Vagina (tissue), 2 donors: Measurements from ENCODE around the gene RAB7B. TPM values are rescaled to one million over a fixed set of nuclear protein-coding genes. Genes with fewer than 3 reads are reported as not detected.
"Not testable (repeated sequence)": the region's sequence is repeated elsewhere in the genome, so short reads cannot be mapped to it uniquely, and the experiment has no call there.

Experiments used
- DNase-seq, 2 donors: peaks; one replicate each; pipeline ENCODE4 v3.0.0-alpha.2; 2017; ENCODE audit errors: extremely low spot score in 2 of 2
- H3K27ac ChIP-seq: fragments of 200-600 bp; sonication (generic); one replicate; pipeline ENCODE4 v1.5.1; 2019
- H3K27me3 ChIP-seq: fragments of 200-600 bp; sonication (generic); one replicate; pipeline ENCODE4 v1.5.1; 2019
- H3K36me3 ChIP-seq, 2 donors: fragments of 200-600 bp; sonication (generic); one replicate each; pipeline ENCODE4 v1.5.1; 2017 to 2019
- H3K4me1 ChIP-seq: fragments of 200-600 bp; sonication (generic); one replicate; pipeline ENCODE4 v1.5.1; 2019
- H3K4me3 ChIP-seq, 2 donors: fragments of 200-600 bp; sonication (generic); 1 replicate in 1 of 2; 2 replicates in 1 of 2; pipeline ENCODE4 v1.5.1; 2016 to 2019
- H3K9me3 ChIP-seq: fragments of 200-600 bp; sonication (generic); one replicate; pipeline ENCODE4 v1.5.1; 2019
- CTCF ChIP-seq, 3 experiments: fragments of 450-650 bp in 2 of 3; fragments of 200-600 bp in 1 of 3; sonication (generic) in 1 of 3; IDR thresholded peaks; one replicate each; pipeline ENCODE4 v1.5.1; 2017 to 2019; ENCODE audit warnings: antibody characterized with exemption in 3 of 3, mild to moderate bottlenecking in 2 of 3, moderate library complexity in 2 of 3
- POLR2A ChIP-seq, 2 donors: fragments of 450-650 bp; IDR thresholded peaks; one replicate each; pipeline ENCODE4 v1.6.1; 2017; ENCODE audit warnings: antibody characterized with exemption in 2 of 2, mild to moderate bottlenecking in 2 of 2, moderate library complexity in 2 of 2
- POLR2AphosphoS5 ChIP-seq, 2 donors: sonication (generic); formaldehyde crosslinking; IDR thresholded peaks; one replicate each; pipeline ENCODE4 v1.9.0; 2017; ENCODE audit warnings: antibody characterized with exemption in 2 of 2, mild to moderate bottlenecking in 2 of 2, low read depth in 1 of 2; ENCODE audit not compliant: insufficient read depth in 1 of 2
- intact Hi-C: fragments of 100-400 bp; cut with DNase I; formaldehyde crosslinking; loops from one replicate; pipeline ENCODE4 v1.15.1; 2023
- total RNA-seq: library from RNA; depleted of rRNA; stranded (reverse); fragments of >200 nt; gene quantifications from one replicate; pipeline ENCODE4 v1.2.3, GENCODE V29; 2016

RAB7B gene
- total RNA-seq, 1 donor from 2014 or later = 6.1 TPM

GRCh38 chr1:206002160-206002559, 1.0 kb downstream of the RAB7B start:
- peak; percentile 86 to 88 for DNase-seq
- Histone ChIP-seq H3K27ac (peak overlapping the region; percentile 89), H3K4me1 (peaks cover 69% of the 10 kb centered on the region), H3K4me3 (peak overlapping the region; percentile 44 to 46), H3K27me3 (no peaks in the 10 kb centered on the region), H3K9me3 (no peaks in the 10 kb centered on the region), H3K36me3 (no peaks in the 10 kb centered on the region)
- no peak for TF ChIP-seq POLR2A (IDR thresholded peaks at IDR 0.05)
- no peak for TF ChIP-seq CTCF (IDR thresholded peaks at IDR 0.05)
- TF ChIP-seq POLR2AphosphoS5 (IDR thresholded peaks at IDR 0.05; ENCODE audit: insufficient read depth in 1 of 2, low read depth in 1 of 2) = peak in 1 of 2 donors; percentile 8
- intact Hi-C loops = no loop called here

DNA sequence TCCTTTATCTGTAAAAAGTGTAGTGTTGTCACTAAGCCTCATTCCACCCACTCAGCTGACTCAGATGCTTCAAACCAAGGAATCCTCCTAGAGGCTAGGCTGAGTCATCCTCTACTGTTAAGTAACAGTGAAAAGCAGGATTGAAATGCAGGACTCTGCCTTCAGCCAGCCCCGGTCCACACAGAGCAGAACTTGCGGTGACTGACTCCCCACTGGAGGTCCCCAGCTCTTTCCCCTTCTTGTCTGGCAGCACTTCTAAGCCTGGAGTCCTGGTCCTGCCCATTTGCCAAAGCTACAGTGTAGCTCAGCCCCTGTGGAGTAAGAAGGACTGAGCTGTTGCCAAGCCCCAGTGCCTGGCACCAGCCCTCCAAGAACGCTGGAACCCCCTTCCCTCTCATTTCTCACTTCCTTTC, 1.7 kb downstream of the RAB7B start:
- no peak for TF ChIP-seq POLR2A (IDR thresholded peaks at IDR 0.05)
- TF ChIP-seq CTCF (IDR thresholded peaks at IDR 0.05) = no peak
- peak; percentile 35 to 78 for TF ChIP-seq POLR2AphosphoS5 (IDR thresholded peaks at IDR 0.05; ENCODE audit: insufficient read depth in 1 of 2, low read depth in 1 of 2)
- H3K9me3 ChIP-seq = no peaks in the 10 kb centered on the region
- peak overlapping the region; percentile 89 for H3K27ac ChIP-seq
- peak; percentile 89 to 93 for DNase-seq
- intact Hi-C loops = no loop called here
- peaks cover 69% of the 10 kb centered on the region for H3K4me1 ChIP-seq
- H3K36me3 ChIP-seq = no peaks in the 10 kb centered on the region
- no peaks in the 10 kb centered on the region for H3K27me3 ChIP-seq
- peak overlapping the region; percentile 44 to 46 for H3K4me3 ChIP-seq

- Histone ChIP-seq H3K9me3 (no peaks in the 10 kb centered on the region), H3K27ac (peak overlapping the region; percentile 79), H3K36me3 (no peaks in the 10 kb centered on the region), H3K4me3 (no peak overlapping the region), H3K4me1 (peaks cover 69% of the 10 kb centered on the region), H3K27me3 (no peaks in the 10 kb centered on the region)
- intact Hi-C loops = no loop called here
- TF ChIP-seq CTCF (IDR thresholded peaks at IDR 0.05) (no peak), POLR2A (IDR thresholded peaks at IDR 0.05) (no peak), POLR2AphosphoS5 (IDR thresholded peaks at IDR 0.05; ENCODE audit: insufficient read depth in 1 of 2, low read depth in 1 of 2) (no peak)
- no peak for DNase-seq
These were observed 2.4 kb downstream of the RAB7B start for GRCh38 chr1:206000641-206001339.

GRCh38 chr1:205998457-205999241, 4.5 kb downstream of the RAB7B start:
- Histone ChIP-seq H3K27me3 (no peaks in the 10 kb centered on the region), H3K4me3 (no peak overlapping the region), H3K4me1 (peaks cover 59% of the 10 kb centered on the region), H3K36me3 (no peaks in the 10 kb centered on the region), H3K27ac (no peak overlapping the region), H3K9me3 (no peaks in the 10 kb centered on the region)
- TF ChIP-seq POLR2A (IDR thresholded peaks at IDR 0.05) = no peak
- TF ChIP-seq CTCF (IDR thresholded peaks at IDR 0.05) = no peak
- TF ChIP-seq POLR2AphosphoS5 (IDR thresholded peaks at IDR 0.05; ENCODE audit: insufficient read depth in 1 of 2, low read depth in 1 of 2) = no peak
- intact Hi-C loops = no loop called here
- DNase-seq = no peak

- H3K4me1 ChIP-seq = peaks cover 39% of the 10 kb centered on the region
- intact Hi-C loops, H3K27ac ChIP-seq, H3K4me3 ChIP-seq, H3K9me3 ChIP-seq, DNase-seq, H3K27me3 ChIP-seq: not testable (repeated sequence)
- peaks cover 0 to 17% of the 10 kb centered on the region in 2 donors for H3K36me3 ChIP-seq
These were observed 6.6 kb downstream of the RAB7B start for GRCh38 chr1:205996641-205997040.
